NK-92 treated with Interleukin-12 subunit alpha and Interleukin-12 subunit beta, amount 100 ng/mL, for 24 hours (cell line): Measurements from ENCODE around the gene ANKRD7.
"Not testable (repeated sequence)": the region's sequence is repeated elsewhere in the genome, so short reads cannot be mapped to it uniquely, and the experiment has no call there.

Experiments used
- DNase-seq: peaks from one replicate; lab custom pipeline; 2025; lab: John Stamatoyannopoulos, UW

The ANKRD7 gene

DNA sequence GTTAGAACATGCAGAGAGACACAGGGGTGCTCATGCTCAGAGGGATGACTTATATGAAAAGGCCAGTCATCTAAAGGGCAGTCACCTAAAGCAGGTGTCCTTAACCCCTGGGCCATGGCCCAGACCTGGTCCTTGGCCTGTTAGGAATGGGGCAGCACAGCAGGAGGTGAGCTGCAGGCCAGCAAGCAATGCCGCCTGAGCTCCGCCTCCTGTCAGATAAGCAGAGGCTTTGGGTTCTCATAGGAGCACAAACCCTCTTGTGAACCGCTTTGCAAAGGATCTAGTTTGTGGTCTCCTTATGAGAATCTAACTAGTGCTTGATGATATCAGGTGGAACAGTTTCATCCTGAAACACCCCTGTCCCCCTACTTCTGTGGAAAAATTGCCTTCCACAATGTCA, 14.5 kb downstream of the ANKRD7 start:
- DNase-seq, result no peak

DNA sequence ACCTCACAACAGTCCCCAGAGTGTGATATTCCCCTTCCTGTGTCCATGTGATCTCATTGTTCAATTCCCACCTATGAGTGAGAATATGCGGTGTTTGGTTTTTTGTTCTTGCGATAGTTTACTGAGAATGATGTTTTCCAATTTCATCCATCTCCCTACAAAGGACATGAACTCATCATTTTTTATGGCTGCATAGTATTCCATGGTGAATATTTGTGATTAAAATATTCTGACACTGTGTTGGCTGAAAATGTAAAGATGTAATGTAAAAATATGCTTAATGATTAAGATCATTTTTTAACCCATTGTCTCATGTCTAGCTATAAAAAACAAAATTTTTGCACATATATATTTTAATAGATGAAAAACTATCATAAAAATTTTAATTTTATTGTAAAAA, 15.8 kb downstream of the ANKRD7 start:
- DNase-seq, result not testable (repeated sequence)

DNA sequence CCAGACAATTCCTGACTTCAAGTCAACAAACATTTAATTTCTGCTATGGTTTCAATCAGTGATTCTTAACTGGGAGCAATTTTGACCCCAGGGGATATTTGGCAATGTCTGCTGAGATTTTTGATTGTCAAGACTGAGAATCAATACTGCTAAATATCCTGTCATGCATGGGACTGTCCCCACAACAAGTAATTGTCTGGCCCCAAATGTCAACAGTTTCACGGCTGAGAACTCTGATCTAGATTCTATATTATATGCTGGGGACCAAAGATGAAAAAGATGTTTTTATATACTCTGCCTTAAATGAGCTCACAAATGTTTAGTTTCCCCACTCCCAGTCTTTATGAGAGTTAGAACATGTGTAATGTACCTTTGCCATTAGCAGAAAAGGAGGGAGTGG, 19.2 kb downstream of the ANKRD7 start:
- DNase-seq, result no peak

DNA sequence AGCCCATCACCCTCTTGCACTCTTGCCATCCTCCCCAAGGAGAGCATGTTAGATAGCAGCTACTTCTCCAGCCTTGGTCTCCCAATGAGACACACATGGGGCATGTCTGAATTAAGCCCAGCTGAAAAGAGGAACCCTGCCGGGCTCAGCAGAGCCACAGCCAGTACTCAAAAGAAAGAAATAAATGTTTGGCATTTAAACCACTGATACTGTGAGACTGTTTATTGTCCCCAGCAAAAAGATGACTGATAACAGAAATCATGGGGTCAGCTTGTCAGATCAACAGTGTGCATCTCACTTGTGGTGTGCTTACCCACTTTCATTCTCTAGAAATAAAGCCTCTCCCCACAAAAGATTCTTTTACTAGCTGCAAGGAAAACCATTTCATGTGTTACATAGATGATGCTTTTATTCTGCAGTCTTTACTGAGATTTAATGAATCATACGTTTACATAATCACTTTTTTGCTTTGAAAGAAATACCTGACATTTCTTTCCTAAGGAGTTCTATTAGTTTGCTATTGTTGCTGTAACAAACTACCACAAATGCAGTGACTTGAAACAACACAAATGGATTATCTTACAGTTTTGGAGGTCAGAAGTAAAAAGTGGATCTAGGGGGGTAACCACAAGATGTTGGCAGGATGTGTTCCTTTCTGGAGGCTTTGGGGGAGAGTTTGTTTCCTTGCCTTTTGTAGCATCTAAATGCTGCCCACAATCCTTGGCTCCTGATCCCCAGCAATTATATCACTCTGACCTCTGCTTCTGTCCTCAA, 20.9 kb downstream of the ANKRD7 start:
- DNase-seq, result no peak

DNA sequence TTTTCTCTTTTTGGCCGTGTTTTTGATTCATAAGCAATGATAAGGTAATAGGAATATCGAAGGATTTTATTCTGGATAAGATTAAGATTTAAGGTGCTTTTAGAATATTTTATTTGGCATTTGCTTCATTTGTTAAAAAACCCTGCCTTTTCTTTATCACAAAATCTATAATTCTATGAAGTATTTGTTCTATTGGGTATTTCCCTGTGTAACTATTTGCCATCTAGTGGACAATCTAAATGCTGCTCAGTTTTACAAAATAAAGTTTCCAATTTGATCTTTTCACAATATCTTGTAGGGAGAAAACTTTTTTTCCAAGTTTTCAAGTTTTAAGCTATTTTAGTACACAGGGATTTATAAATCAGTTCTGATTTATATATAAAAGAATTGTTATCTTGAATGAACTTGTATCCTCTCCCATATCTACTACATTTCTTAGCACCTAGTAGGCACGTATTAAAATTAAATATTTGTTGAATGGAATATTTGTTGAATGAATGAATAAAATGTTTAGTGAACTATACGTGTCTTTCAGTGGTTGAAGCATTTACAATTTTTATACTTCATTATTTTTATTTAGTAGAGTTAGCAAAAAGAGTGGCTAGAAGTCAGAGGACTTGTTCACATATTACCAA, 26.5 kb downstream of the ANKRD7 start:
- DNase-seq, result no peak

DNA sequence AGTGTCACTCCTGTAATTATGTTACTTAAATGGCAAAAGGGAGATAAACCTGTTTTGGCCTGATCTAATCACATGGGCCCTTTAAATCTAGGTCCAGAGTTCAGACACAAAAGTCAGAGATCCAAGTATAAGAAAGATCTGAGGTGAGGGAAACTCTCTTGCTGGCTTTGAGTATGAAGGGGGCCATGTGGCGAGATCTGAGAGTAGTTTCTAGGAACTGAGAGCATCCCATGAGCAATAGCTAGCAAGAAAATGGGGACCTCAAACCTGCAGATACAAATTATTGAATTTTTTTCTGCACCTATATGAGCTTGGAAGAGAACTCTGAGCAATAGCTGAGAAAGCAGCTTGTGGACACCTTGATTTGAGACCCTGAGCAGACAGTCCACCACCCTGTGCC, 27.6 kb downstream of the ANKRD7 start:
- no peak for DNase-seq

DNA sequence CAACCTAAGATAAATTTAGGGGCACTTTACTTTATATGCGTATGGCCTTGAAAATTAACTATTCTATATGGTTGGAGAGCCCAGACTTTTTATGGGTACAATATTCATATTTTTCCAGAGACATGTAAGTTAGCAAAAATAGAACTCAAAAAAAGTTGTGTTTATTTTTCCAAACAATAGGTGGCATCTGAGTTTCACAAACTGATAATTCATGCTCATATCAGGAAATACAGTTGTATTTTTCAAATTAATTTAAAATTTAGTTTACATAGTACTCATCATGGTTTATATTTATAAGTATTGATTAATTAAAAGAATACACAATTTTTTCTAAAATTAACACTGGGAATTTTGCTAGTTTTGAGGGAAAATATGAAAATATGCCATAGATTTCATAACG, 34.6 kb downstream of the ANKRD7 start:
- DNase-seq, result no peak

DNA sequence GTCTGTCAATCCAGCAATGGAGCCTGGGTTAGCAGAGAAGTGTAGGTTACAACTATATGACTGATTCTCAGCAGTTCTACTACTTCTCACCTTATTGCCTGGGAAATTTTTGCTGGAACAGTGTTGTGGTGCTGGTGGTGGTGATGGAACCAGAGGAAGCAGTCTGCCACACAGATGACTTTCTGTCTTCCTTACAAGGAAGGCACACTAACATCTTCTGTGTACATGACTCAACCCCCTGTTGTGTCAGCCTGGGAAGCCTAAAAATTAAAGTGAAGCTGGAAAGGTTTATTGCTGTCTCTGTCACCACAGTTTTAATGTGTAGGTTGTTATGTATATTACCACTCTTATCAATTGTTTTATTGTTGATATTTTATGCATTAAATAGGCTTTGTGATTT, 40.3 kb downstream of the ANKRD7 start:
- DNase-seq, result no peak

DNA sequence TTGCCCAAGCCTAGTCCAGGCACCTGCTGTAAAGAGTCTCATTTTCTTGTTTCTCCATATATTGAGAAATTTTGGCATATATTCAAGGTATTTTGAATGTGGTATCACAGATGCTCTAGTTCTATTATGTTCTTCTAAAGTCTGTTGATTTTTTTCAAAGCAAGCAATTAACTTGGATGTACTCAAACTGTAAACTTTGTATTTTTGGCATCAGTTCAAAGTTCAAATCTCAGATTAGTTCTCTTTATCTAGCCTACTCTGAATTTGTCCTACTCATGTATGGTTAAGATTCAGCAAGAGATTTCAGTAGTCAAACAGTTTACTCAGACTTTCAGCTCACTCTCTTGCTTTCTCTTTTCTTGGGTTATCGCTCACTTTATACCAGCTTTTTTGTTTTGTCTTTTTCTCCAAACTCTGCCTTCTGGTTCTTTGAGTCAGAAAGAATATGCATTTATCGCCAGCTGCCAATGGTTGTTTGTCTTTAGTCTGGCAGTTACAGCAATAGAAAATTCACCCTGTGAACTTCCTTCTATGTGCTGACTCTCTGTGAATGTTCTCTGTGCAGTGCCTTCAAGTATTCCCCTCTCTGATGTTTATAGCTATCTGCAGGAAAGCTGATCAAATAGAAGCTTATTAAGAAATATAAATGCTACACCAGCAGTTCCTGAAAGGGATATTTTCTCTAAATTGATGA, 56.0 kb downstream of the ANKRD7 start:
- no peak for DNase-seq

DNA sequence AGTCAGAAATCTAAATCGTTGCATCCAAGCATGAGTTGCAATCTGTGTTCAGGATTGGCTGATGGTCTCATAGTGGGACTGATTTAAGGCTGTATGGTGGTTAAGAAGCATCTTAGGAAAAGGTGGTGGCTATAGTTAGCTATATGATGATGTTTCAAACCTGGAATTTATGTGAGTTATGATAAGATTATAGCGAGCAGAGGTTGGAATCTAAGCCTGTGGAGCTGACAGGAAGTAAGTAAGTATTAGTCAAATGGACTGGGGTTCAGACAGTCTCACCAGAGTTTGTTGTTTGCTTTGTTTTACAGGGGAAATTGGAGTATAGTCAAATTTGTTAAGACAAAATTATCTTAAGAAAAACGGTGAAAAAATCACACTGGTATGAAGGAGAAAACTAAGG, 56.7 kb downstream of the ANKRD7 start:
- no peak for DNase-seq

DNA sequence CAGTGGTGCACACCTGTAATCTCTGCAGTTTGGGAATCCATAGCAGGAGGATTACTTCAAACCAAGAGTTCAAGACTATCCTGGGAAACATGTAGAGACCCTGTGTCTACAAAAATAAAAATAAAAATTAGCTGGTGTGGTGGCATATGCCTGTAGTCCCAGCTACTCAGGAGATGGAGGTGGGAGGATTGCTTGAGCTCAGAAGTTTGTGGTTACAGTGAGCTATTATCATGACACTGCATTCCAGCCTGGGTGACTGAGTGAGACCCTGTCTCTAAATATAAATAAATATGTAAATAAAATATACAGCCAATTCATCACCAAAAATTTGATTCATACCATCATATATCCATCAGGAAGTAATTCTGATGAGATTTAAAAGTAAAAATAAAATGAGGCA, 60.9 kb downstream of the ANKRD7 start:
- DNase-seq, result no peak

DNA sequence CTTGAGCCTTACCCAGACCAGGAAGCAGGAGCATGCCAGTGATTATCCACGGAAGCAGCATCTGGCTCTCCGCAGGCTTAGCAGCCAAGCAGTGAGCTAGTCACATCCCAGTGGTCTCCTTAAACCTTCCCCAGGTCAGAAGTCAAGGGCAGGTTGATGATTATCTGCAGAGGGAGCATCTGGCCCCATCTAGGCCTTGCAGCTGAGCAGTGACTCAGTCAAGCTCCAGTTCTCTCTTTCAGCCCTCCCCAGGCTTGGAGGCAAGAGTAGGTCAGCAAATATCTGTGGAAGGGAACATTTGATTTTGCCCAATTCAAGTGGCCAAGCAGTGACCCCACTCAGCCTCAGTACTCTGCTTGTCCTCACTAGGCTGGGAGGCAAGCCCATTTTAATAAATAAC, 61.6 kb downstream of the ANKRD7 start:
- DNase-seq, result no peak

DNA sequence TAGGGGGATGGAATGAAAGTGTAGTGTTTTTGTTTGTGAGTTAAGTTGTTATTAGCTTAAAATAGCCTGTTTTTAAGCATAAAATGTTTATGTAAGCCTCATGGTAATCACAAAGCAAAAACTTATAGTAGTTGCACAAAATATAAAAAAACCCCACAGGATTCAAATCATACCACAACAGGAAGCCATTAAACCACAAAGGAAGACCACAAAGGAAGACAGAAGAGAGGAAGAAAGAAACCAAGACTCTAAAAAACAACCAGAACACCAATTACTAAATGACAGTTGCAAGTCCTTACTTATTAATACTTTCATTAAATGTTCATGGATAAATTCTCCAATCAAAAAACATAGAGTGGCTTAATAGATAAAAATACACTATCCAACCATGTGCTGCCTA, 63.6 kb downstream of the ANKRD7 start:
- no peak for DNase-seq

DNA sequence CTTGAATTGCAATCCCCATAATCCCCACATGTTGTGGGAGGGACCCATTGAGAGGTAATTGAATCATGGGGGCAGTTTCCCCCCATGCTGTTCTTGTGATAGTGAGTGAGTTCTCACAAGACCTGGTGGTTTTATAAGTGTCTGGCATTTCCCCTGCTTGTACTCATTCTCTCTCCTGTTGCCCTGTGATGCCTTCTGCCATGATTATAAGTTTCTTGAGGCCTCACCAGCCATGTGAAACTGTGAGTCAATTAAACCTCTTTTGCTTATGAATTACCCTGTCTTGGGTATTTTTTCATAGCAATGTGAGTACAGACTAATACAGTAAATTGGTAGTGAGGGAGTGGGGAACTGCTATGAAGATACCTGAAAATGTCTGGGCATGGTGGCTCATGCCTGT, 65.0 kb downstream of the ANKRD7 start:
- DNase-seq, result no peak
